Esophagus squamous epithelium (tissue), 4 donors: ENCODE results near the gene FOXF1.

Source experiments
- POLR2A ChIP-seq, 4 donors: fragments of 450-650 bp; IDR thresholded peaks; one replicate each; pipeline ENCODE4 v1.6.1; 2017; ENCODE audit warnings: antibody characterized with exemption in 4 of 4, mild to moderate bottlenecking in 4 of 4, moderate library complexity in 3 of 4
- TF ChIP-seq, protein P1 (sequence below), 6 experiments: fragments of 450-650 bp in 4 of 6; fragments of 200-600 bp in 2 of 6; sonication (generic) in 2 of 6; IDR thresholded peaks; one replicate each; pipeline ENCODE4 v1.5.1; 2016 to 2019; ENCODE audit warnings: antibody characterized with exemption in 6 of 6, mild to moderate bottlenecking in 4 of 6, moderate library complexity in 4 of 6

DNA sequence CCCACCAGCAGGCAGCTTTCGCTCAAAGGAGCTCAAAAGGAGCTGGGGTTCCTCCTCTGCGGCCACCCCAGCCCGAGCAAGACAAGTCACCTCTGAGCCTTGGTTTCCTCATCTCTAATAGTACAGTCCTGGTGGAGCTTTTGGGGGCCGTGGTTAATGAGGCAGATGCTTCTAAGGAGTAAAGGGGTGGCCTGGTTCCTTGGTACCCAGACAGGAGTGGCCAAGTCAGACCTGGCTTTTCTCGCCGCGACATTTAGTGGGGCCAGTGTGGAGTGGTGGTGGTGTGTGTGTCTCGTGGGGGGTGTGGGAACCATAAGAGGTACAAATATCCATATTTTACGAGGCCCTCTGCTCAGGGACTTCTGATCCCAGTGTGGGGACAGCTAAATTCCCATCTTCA is 6.7 kb downstream of the FOXF1 start:
- TF ChIP-seq, protein P1, sequence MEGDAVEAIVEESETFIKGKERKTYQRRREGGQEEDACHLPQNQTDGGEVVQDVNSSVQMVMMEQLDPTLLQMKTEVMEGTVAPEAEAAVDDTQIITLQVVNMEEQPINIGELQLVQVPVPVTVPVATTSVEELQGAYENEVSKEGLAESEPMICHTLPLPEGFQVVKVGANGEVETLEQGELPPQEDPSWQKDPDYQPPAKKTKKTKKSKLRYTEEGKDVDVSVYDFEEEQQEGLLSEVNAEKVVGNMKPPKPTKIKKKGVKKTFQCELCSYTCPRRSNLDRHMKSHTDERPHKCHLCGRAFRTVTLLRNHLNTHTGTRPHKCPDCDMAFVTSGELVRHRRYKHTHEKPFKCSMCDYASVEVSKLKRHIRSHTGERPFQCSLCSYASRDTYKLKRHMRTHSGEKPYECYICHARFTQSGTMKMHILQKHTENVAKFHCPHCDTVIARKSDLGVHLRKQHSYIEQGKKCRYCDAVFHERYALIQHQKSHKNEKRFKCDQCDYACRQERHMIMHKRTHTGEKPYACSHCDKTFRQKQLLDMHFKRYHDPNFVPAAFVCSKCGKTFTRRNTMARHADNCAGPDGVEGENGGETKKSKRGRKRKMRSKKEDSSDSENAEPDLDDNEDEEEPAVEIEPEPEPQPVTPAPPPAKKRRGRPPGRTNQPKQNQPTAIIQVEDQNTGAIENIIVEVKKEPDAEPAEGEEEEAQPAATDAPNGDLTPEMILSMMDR (IDR thresholded peaks at IDR 0.05) = no peak
- TF ChIP-seq POLR2A (IDR thresholded peaks at IDR 0.05) = no peak
